OCI-LY3 (cell line): ENCODE data around the gene PHC2.

Experiments
- H2AFZ ChIP-seq: fragments of 200-600, 300-600 bp; shearing (Covaris generic); 2 replicates; pipeline ENCODE4 v1.6.0; 2014; ENCODE audit warnings: antibody characterized with exemption, low read depth, low read length
- H3K27ac ChIP-seq: fragments of 200-600, 300-600 bp; sonication (generic); 2 replicates; pipeline ENCODE4 v1.5.1; 2014; ENCODE audit warnings: mild to moderate bottlenecking, low read length, moderate library complexity, mixed read lengths
- H3K27me3 ChIP-seq: fragments of 200-600, 300-600 bp; sonication (generic); 2 replicates; pipeline ENCODE4 v1.6.1; 2014; ENCODE audit warnings: low read depth, low read length, mixed read lengths
- H3K36me3 ChIP-seq: fragments of 200-600, 300-600 bp; sonication (generic); replicated peaks from 2 replicates; pipeline ENCODE3; 2014; ENCODE audit warnings: low read depth, low read length, mixed read lengths
- H3K4me1 ChIP-seq: fragments of 300-600, 200-600 bp; sonication (generic); 2 replicates; pipeline ENCODE4 v1.6.1; 2014; ENCODE audit warnings: low read length, mixed read lengths
- H3K4me2 ChIP-seq: fragments of 200-600, 300-600 bp; sonication (generic); 2 replicates; pipeline ENCODE4 v1.6.1; 2014; ENCODE audit warnings: low read length, mixed read lengths
- H3K4me3 ChIP-seq: fragments of 300-600, 200-600 bp; sonication (generic); 2 replicates; pipeline ENCODE4 v1.5.1; 2014; ENCODE audit warnings: antibody characterized with exemption, mild to moderate bottlenecking, low read length, moderate library complexity
- H3K79me2 ChIP-seq: fragments of 300-600, 200-600 bp; shearing (Covaris generic); 2 replicates; pipeline ENCODE4 v1.6.1; 2014; ENCODE audit warnings: mild to moderate bottlenecking, low read length, mixed read lengths
- H3K9ac ChIP-seq: fragments of 300-600, 200-600 bp; shearing (Covaris generic); 2 replicates; pipeline ENCODE4 v1.6.0; 2014; ENCODE audit warnings: mild to moderate bottlenecking, low read length, moderate library complexity
- H3K9me3 ChIP-seq: fragments of 200-600, 300-600 bp; shearing (Covaris generic); 2 replicates; pipeline ENCODE4 v1.6.1; 2014; ENCODE audit warnings: low read length, mixed read lengths; ENCODE audit not compliant: insufficient read depth
- H4K20me1 ChIP-seq: fragments of 200-600, 300-600 bp; sonication (generic); 2 replicates; pipeline ENCODE4 v1.6.1; 2016; ENCODE audit warnings: low read length, mixed read lengths; ENCODE audit not compliant: insufficient read depth
- CTCF ChIP-seq: fragments of 200-600, 300-600 bp; sonication (generic); IDR thresholded peaks from 2 replicates; pipeline ENCODE4 v1.5.1; 2014; ENCODE audit warnings: antibody characterized with exemption, low read length, low read depth
- EZH2phosphoT487 ChIP-seq: fragments of 200-600 bp; shearing (Covaris generic); IDR thresholded peaks from 2 replicates; pipeline ENCODE4 v1.6.1; 2018; ENCODE audit warnings: antibody characterized with exemption, mixed run types, low read depth

Gene PHC2

GRCh38 chr1:33456502-33456886 lies 25.6 kb upstream of the PHC2 start:
- TF ChIP-seq CTCF (no peak), EZH2phosphoT487 (no peak)
- Histone ChIP-seq H3K36me3 (no peaks in the 10 kb centered on the region), H3K9me3 (no peaks in the 10 kb centered on the region), H3K4me3 (no peak overlapping the region), H3K4me2 (no peak overlapping the region), H3K79me2 (no peaks in the 10 kb centered on the region), H3K27me3 (peaks cover 13% of the 10 kb centered on the region), H4K20me1 (peaks cover 4% of the 10 kb centered on the region; the same call in 1 of the 2 replicates), H2AFZ (no peak overlapping the region), H3K9ac (no peak overlapping the region), H3K4me1 (peaks cover 24% of the 10 kb centered on the region), H3K27ac (no peak overlapping the region)

DNA sequence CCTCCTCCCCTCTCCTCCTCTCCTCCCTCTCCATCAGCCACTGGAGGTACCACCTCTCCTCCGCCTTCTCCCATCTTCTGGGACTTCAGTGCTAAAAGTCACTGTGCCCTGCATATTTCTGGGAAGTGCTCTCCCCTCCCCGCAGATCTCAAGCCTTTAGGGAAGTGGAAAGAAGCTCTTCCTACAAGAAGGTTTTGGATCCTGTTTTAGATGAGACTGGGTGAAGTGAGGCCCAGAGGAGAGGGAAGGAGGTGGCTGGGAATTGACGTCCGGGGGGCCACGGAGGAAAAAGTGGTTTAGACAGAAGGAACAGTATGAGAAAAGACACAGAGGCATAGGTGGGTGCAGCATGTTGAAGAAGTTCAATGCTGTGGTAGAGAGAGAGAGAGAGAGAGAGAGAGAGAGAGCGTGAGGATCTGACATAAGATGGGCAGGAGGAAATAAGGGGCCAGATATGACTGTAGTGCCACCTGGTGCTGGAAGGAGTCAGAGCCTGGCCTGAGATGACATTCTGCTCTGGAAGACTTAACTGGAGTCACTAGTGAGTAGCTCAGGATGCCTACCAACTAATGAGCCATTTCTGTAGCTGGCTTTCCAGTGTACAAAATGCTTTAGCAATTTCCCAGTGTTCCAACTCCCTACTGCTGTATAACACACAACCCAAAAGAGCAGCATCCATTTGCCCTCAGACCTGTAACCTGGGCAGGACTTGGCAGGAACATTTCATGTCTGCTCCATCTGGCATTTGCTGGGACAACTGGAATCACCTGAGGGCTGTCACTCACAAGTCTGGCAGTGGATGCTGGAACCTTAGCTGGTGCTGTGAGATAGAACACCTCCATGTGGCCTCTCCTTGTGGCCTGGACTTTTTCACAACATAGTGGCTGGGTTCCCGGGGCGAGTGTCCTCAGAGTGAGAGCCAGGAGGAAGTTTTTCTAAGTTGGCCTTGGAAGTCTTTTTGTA lies 24.9 kb upstream of the PHC2 start:
- peak; percentile 51 for TF ChIP-seq CTCF
- TF ChIP-seq EZH2phosphoT487: no peak
- peaks cover 13% of the 10 kb centered on the region for H3K27me3 ChIP-seq
- peak overlapping the region; percentile 33; the same call in 1 of the 2 replicates for H2AFZ ChIP-seq
- peaks cover 17% of the 10 kb centered on the region for H3K4me1 ChIP-seq
- H3K4me2 ChIP-seq: peak overlapping the region; percentile 49
- H3K79me2 ChIP-seq: no peaks in the 10 kb centered on the region
- H3K9ac ChIP-seq: no peak overlapping the region
- 0 out of 2 replicates have a peak, but pooled peaks cover 4% of the 10 kb centered on the region for H4K20me1 ChIP-seq
- peak overlapping the region; percentile 32 for H3K4me3 ChIP-seq
- H3K27ac ChIP-seq: no peak overlapping the region
- no peaks in the 10 kb centered on the region for H3K9me3 ChIP-seq
- H3K36me3 ChIP-seq: no peaks in the 10 kb centered on the region

GRCh38 chr1:33454646-33455282 lies 23.9 kb upstream of the PHC2 start:
- Histone ChIP-seq H3K36me3 (no peaks in the 10 kb centered on the region), H3K9me3 (no peaks in the 10 kb centered on the region), H3K4me1 (peaks cover 7% of the 10 kb centered on the region), H3K27ac (no peak overlapping the region), H2AFZ (no peak overlapping the region), H3K9ac (no peak overlapping the region), H4K20me1 (0 out of 2 replicates have a peak, but pooled peaks cover 1% of the 10 kb centered on the region), H3K4me3 (no peak overlapping the region), H3K4me2 (no peak overlapping the region), H3K79me2 (no peaks in the 10 kb centered on the region), H3K27me3 (peaks cover 5% of the 10 kb centered on the region)
- TF ChIP-seq EZH2phosphoT487 (no peak), CTCF (no peak)

DNA sequence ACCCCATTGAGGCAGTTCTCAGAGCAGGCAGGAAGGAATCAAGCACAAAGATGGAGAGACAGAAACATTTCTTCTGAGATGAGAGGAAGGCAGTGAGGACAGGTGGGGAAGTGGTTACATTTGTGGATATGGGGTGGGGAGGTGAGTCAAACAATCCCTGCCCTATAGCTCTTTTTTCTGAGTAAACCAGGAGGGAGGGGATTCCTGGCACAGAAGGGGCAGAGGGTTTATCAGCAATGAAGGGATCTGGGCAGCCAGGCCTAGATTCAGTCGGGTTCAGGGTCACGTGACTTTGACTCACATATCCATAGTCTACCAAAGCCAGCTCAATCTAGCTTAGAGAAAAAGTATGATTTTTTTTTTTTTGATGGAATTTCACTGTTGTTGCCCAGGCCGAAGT lies 15.7 kb upstream of the PHC2 start:
- no peak overlapping the region for H3K9ac ChIP-seq
- H3K27me3 ChIP-seq: peaks cover 10% of the 10 kb centered on the region; the same call in 1 of the 2 replicates
- H3K9me3 ChIP-seq: no peaks in the 10 kb centered on the region
- H3K4me2 ChIP-seq: no peak overlapping the region
- H4K20me1 ChIP-seq: no peaks in the 10 kb centered on the region
- TF ChIP-seq EZH2phosphoT487 (no peak), CTCF (no peak)
- no peaks in the 10 kb centered on the region for H3K36me3 ChIP-seq
- no peak overlapping the region for H3K27ac ChIP-seq
- no peaks in the 10 kb centered on the region for H3K4me1 ChIP-seq
- H3K4me3 ChIP-seq: no peak overlapping the region
- no peak overlapping the region for H2AFZ ChIP-seq
- no peaks in the 10 kb centered on the region for H3K79me2 ChIP-seq
